GM18870 (cell line): ENCODE measurements around the gene CPN2.

ENCODE experiments used
- ATAC-seq: cut with Tn5 transposase; IDR thresholded peaks from one replicate; pipeline ENCODE4 v1.9.1; 2021; ENCODE audit warnings: moderate library complexity; ENCODE audit not compliant: unreplicated experiment

Gene CPN2

GRCh38 chr3:194351080-194351672 is at the start of gene CPN2:
Gene CPN2 (minus strand): TSS chr3:194351328. CDS start chr3:194342702, 8,626 bp downstream.
- ATAC-seq = no peak

- no peak for ATAC-seq
These were observed 48.8 kb upstream of the CPN2 start for GRCh38 chr3:194399874-194400411.

GRCh38 chr3:194399166-194399565 is 48.0 kb upstream of the CPN2 start, which contains the start of gene GP5:
Gene GP5 (minus strand): TSS chr3:194399266. CDS start chr3:194398282, 984 bp downstream.
- no peak for ATAC-seq

GRCh38 chr3:194397757-194398312 is 46.7 kb upstream of the CPN2 start:
- ATAC-seq = no peak

GRCh38 chr3:194396859-194397756 is 46.0 kb upstream of the CPN2 start:
- no peak for ATAC-seq

GRCh38 chr3:194396539-194396858 is 45.4 kb upstream of the CPN2 start:
- no peak for ATAC-seq

GRCh38 chr3:194395778-194396538 is 44.8 kb upstream of the CPN2 start:
- ATAC-seq = no peak

GRCh38 chr3:194395212-194395611 is 44.1 kb upstream of the CPN2 start:
- no peak for ATAC-seq

- no peak for ATAC-seq
These were observed 41.4 kb upstream of the CPN2 start for GRCh38 chr3:194392576-194392975.

GRCh38 chr3:194390835-194391234 is 39.7 kb upstream of the CPN2 start:
- ATAC-seq = no peak

- no peak for ATAC-seq
These were observed 38.1 kb upstream of the CPN2 start for GRCh38 chr3:194389269-194389668.

GRCh38 chr3:194387926-194388418 is 36.8 kb upstream of the CPN2 start:
- no peak for ATAC-seq

- no peak for ATAC-seq
These were observed 36.1 kb upstream of the CPN2 start for GRCh38 chr3:194387276-194387675.

GRCh38 chr3:194386648-194387047 is 35.5 kb upstream of the CPN2 start:
- no peak for ATAC-seq

GRCh38 chr3:194386066-194386465 is 34.9 kb upstream of the CPN2 start:
- ATAC-seq = no peak

- ATAC-seq = no peak
These were observed 33.5 kb upstream of the CPN2 start for GRCh38 chr3:194384569-194385001.

GRCh38 chr3:194384156-194384555 is 33.0 kb upstream of the CPN2 start:
- no peak for ATAC-seq

GRCh38 chr3:194383276-194383940 is 32.3 kb upstream of the CPN2 start:
- ATAC-seq = no peak

GRCh38 chr3:194382892-194383223 is 31.7 kb upstream of the CPN2 start:
- ATAC-seq = no peak

- no peak for ATAC-seq
These were observed 31.2 kb upstream of the CPN2 start for GRCh38 chr3:194382196-194382891.
